HepG2 (cell line): ENCODE data around the gene RAPGEF6.
A peak's percentile ranks its signal among the peaks of the same experiment; 100 is the strongest.

ENCODE experiments used
- E2F5 ChIP-seq: sonication (generic); formaldehyde crosslinking; conservative IDR thresholded peaks from 2 replicates; pipeline ENCODE4 v1.4.0; 2020; ENCODE audit warnings: missing genetic modification reagents
- EZH2 ChIP-seq: conservative IDR thresholded peaks from 2 replicates; pipeline ENCODE4 v1.6.1; 2012; ENCODE audit warnings: mild to moderate bottlenecking, low read depth, low read length, moderate library complexity
- GFI1 ChIP-seq: sonication (generic); formaldehyde crosslinking; IDR thresholded peaks from 2 replicates; pipeline ENCODE4 v1.5.0; 2020; ENCODE audit warnings: missing genetic modification reagents, mild to moderate bottlenecking, borderline replicate concordance
- HDAC2 ChIP-seq: sonication (generic); formaldehyde crosslinking; IDR thresholded peaks from 2 replicates; pipeline ENCODE4 v1.4.0; 2020; ENCODE audit warnings: missing genetic modification reagents
- HMG20A ChIP-seq: IDR thresholded peaks from 2 replicates; pipeline ENCODE4 v1.6.1; 2016; ENCODE audit warnings: borderline replicate concordance
- KLF16 ChIP-seq, 2 experiments: sonication (generic) in 1 of 2; formaldehyde crosslinking in 1 of 2; IDR thresholded peaks; 2 replicates each; pipeline versions ENCODE4 v1.6.1 to v1.8.0; 2016 to 2023; ENCODE audit warnings: missing genetic modification reagents in 2 of 2, missing compliant biosample characterization in 1 of 2
- POLR2AphosphoS5 ChIP-seq: IDR thresholded peaks from 2 replicates; pipeline ENCODE4 v1.6.1; 2012; ENCODE audit warnings: low read depth, low read length
- RXRA ChIP-seq: sonication (generic); formaldehyde crosslinking; IDR thresholded peaks from 2 replicates; pipeline ENCODE4 v1.5.1; 2020; ENCODE audit warnings: missing genetic modification reagents
- SRF ChIP-seq: IDR thresholded peaks from 2 replicates; pipeline ENCODE4 v1.6.1; 2011; ENCODE audit warnings: mild to moderate bottlenecking, low read depth, low read length, moderate library complexity
- TF ChIP-seq, protein P1 (sequence below): sonication (generic); formaldehyde crosslinking; IDR thresholded peaks from 2 replicates; pipeline ENCODE4 v1.5.0; 2020; ENCODE audit warnings: mild to moderate bottlenecking, missing genetic modification reagents, moderate library complexity

- peak; percentile 50 for TF ChIP-seq POLR2AphosphoS5
- no peak for TF ChIP-seq GFI1 (CRISPR knock-in tag)
- TF ChIP-seq, protein P1, sequence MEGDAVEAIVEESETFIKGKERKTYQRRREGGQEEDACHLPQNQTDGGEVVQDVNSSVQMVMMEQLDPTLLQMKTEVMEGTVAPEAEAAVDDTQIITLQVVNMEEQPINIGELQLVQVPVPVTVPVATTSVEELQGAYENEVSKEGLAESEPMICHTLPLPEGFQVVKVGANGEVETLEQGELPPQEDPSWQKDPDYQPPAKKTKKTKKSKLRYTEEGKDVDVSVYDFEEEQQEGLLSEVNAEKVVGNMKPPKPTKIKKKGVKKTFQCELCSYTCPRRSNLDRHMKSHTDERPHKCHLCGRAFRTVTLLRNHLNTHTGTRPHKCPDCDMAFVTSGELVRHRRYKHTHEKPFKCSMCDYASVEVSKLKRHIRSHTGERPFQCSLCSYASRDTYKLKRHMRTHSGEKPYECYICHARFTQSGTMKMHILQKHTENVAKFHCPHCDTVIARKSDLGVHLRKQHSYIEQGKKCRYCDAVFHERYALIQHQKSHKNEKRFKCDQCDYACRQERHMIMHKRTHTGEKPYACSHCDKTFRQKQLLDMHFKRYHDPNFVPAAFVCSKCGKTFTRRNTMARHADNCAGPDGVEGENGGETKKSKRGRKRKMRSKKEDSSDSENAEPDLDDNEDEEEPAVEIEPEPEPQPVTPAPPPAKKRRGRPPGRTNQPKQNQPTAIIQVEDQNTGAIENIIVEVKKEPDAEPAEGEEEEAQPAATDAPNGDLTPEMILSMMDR (CRISPR knock-in tag) = no peak
- TF ChIP-seq KLF16 (CRISPR knock-in tag; IDR thresholded peaks at IDR 0.05) = no peak
- TF ChIP-seq SRF = no peak
- TF ChIP-seq E2F5 (CRISPR knock-in tag) = no peak
- no peak for TF ChIP-seq HMG20A
- no peak for TF ChIP-seq RXRA
- no peak for TF ChIP-seq EZH2
- TF ChIP-seq HDAC2 (CRISPR knock-in tag) = no peak
Observed at GRCh38 chr5:131635684-131636572, 899 bp upstream of the RAPGEF6 start.
